IMR-90 (cell line): Measurements from ENCODE around the gene UBA3. TPM values are rescaled to one million over a fixed set of nuclear protein-coding genes. Genes with fewer than 3 reads are reported as not detected.

Source experiments
- ATAC-seq: fragments of 200-7000 bp; cut with Tn5 transposase; 2 replicates; pipeline ENCODE4 v1.9.1; 2020; ENCODE audit warnings: low read depth, mild to moderate bottlenecking, moderate library complexity
- BruUV-seq: library from RNA; stranded (reverse); fragments of 400-500 nt; replicated peaks from 2 replicates; lab custom pipeline; 2021; lab: Mats Ljungman, UMichigan
- CTCF ChIA-PET: fragments of 300-600 bp; formaldehyde crosslinking; extraction: SDS; loops from one replicate; lab custom pipeline; 2021; ENCODE audit warnings: antibody characterized with exemption; lab: Yijun Ruan, JAX
- POLR2A ChIA-PET: fragments of 300-600 bp; sonication (Branson Sonifier 250); formaldehyde crosslinking; loops from one replicate; lab custom pipeline; 2022; ENCODE audit warnings: antibody characterized with exemption; ENCODE audit not compliant: unreplicated experiment; lab: Charles Lee
- DNase-seq: peaks from one replicate; pipeline ENCODE4 v3.0.0; 2013
- H2AFZ ChIP-seq: replicated peaks from 2 replicates; pipeline ENCODE3; 2013; ENCODE audit warnings: low read length, mild to moderate bottlenecking; ENCODE audit not compliant: poor library complexity
- H2AK5ac ChIP-seq: 2 replicates; pipeline ENCODE4 v1.6.1; 2013; ENCODE audit warnings: low read depth, low read length, inconsistent platforms
- H2AK9ac ChIP-seq: replicated peaks from 2 replicates; pipeline ENCODE3; 2013; ENCODE audit warnings: mild to moderate bottlenecking, low read depth, low read length, moderate library complexity; ENCODE audit not compliant: poor library complexity
- H2BK120ac ChIP-seq: 2 replicates; pipeline ENCODE4 v1.6.1; 2013; ENCODE audit warnings: low read depth, low read length, inconsistent platforms
- H2BK15ac ChIP-seq: 3 replicates; pipeline ENCODE4 v1.6.1; 2013; ENCODE audit warnings: low read depth, low read length, inconsistent platforms
- H2BK20ac ChIP-seq: 2 replicates; pipeline ENCODE4 v1.6.1; 2013; ENCODE audit warnings: low read depth, mild to moderate bottlenecking, inconsistent platforms, low read length, moderate library complexity
- H2BK5ac ChIP-seq: 2 replicates; pipeline ENCODE4 v1.6.1; 2013; ENCODE audit warnings: mild to moderate bottlenecking, low read depth, low read length, inconsistent platforms; ENCODE audit not compliant: poor library complexity, severe bottlenecking
- H3K14ac ChIP-seq: replicated peaks from 2 replicates; pipeline ENCODE4 v1.6.1; 2013; ENCODE audit warnings: low read depth, low read length, inconsistent platforms
- H3K18ac ChIP-seq: 2 replicates; pipeline ENCODE4 v1.6.1; 2013; ENCODE audit warnings: low read depth, low read length, control low read depth
- H3K23ac ChIP-seq: 2 replicates; pipeline ENCODE4 v1.6.1; 2013; ENCODE audit warnings: low read depth, low read length, inconsistent platforms
- H3K27ac ChIP-seq: 2 replicates; pipeline ENCODE4 v1.5.1; 2013; ENCODE audit warnings: mild to moderate bottlenecking, control low read depth, low read length; ENCODE audit not compliant: insufficient read depth
- H3K27me3 ChIP-seq: 2 replicates; pipeline ENCODE4 v1.6.1; 2013; ENCODE audit warnings: low read length; ENCODE audit not compliant: control insufficient read depth, insufficient read depth
- H3K36me3 ChIP-seq: 2 replicates; pipeline ENCODE4 v1.6.1; 2013; ENCODE audit warnings: low read length, mixed read lengths; ENCODE audit not compliant: control insufficient read depth, insufficient read depth
- H3K4ac ChIP-seq: 2 replicates; pipeline ENCODE4 v1.6.1; 2013; ENCODE audit warnings: low read depth, low read length, inconsistent platforms
- H3K4me1 ChIP-seq: 2 replicates; pipeline ENCODE4 v1.6.1; 2013; ENCODE audit warnings: low read length, mixed read lengths; ENCODE audit not compliant: control insufficient read depth, insufficient read depth
- H3K4me2 ChIP-seq: 2 replicates; pipeline ENCODE4 v1.6.1; 2013; ENCODE audit warnings: low read depth, mild to moderate bottlenecking, control low read depth, low read length, moderate library complexity
- H3K4me3 ChIP-seq: 2 replicates; pipeline ENCODE4 v1.5.1; 2013; ENCODE audit warnings: low read depth, mild to moderate bottlenecking, control low read depth, low read length, moderate library complexity; ENCODE audit not compliant: insufficient read depth
- H3K56ac ChIP-seq: 2 replicates; pipeline ENCODE4 v1.6.1; 2013; ENCODE audit warnings: low read length, inconsistent platforms; ENCODE audit not compliant: insufficient read depth; ENCODE audit errors: extremely low read depth
- H3K79me1 ChIP-seq, 2 experiments: 2 replicates each; pipeline ENCODE4 v1.6.1; 2013; ENCODE audit warnings: low read length in 2 of 2, inconsistent platforms in 1 of 2, low read depth in 1 of 2
- H3K9ac ChIP-seq: 2 replicates; pipeline ENCODE4 v1.6.1; 2013; ENCODE audit warnings: low read depth, low read length, control low read depth
- H3K9me1 ChIP-seq: 2 replicates; pipeline ENCODE4 v1.6.1; 2013; ENCODE audit warnings: low read length, inconsistent platforms; ENCODE audit not compliant: insufficient read depth
- H3K9me3 ChIP-seq: 2 replicates; pipeline ENCODE4 v1.6.1; 2013; ENCODE audit warnings: low read length; ENCODE audit not compliant: control insufficient read depth, insufficient read depth
- H4K20me1 ChIP-seq: 2 replicates; pipeline ENCODE4 v1.6.1; 2013; ENCODE audit warnings: low read length, inconsistent platforms; ENCODE audit not compliant: insufficient read depth
- H4K5ac ChIP-seq: 2 replicates; pipeline ENCODE4 v1.6.1; 2013; ENCODE audit warnings: mild to moderate bottlenecking, low read depth, low read length, control low read depth
- H4K8ac ChIP-seq, 2 experiments: 2 replicates each; pipeline ENCODE4 v1.6.1; 2013; ENCODE audit warnings: low read depth in 2 of 2, low read length in 2 of 2, control low read depth in 1 of 2, inconsistent platforms in 1 of 2
- H4K91ac ChIP-seq: 2 replicates; pipeline ENCODE4 v1.6.1; 2013; ENCODE audit warnings: low read depth, low read length, inconsistent platforms; ENCODE audit not compliant: insufficient read depth
- BHLHE40 ChIP-seq: fragments of 150-350 bp; IDR thresholded peaks from 2 replicates; pipeline ENCODE4 v1.6.1; 2016; ENCODE audit warnings: mild to moderate bottlenecking, low read depth, low read length
- CEBPB ChIP-seq: IDR thresholded peaks from 2 replicates; pipeline ENCODE4 v1.6.1; 2012; ENCODE audit warnings: low read depth, low read length, improper control_type of control experiment
- CHD1 ChIP-seq: IDR thresholded peaks from 2 replicates; pipeline ENCODE4 v1.6.1; 2012; ENCODE audit warnings: low read depth, low read length, improper control_type of control experiment
- ELK1 ChIP-seq: fragments of 150-350 bp; IDR thresholded peaks from 2 replicates; pipeline ENCODE4 v1.6.1; 2016; ENCODE audit warnings: low read depth, mild to moderate bottlenecking, low read length, moderate library complexity, borderline replicate concordance
- FOS ChIP-seq: fragments of 150-350 bp; IDR thresholded peaks from 2 replicates; pipeline ENCODE4 v1.6.1; 2016; ENCODE audit warnings: low read depth, low read length
- MAFK ChIP-seq: IDR thresholded peaks from 2 replicates; pipeline ENCODE4 v1.6.1; 2012; ENCODE audit warnings: low read depth, low read length, improper control_type of control experiment
- MAZ ChIP-seq: IDR thresholded peaks from 2 replicates; pipeline ENCODE4 v1.6.1; 2012; ENCODE audit warnings: low read depth, mild to moderate bottlenecking, low read length, improper control_type of control experiment, moderate library complexity, borderline replicate concordance
- MXI1 ChIP-seq: IDR thresholded peaks from 2 replicates; pipeline ENCODE4 v1.6.1; 2012; ENCODE audit warnings: low read depth, mild to moderate bottlenecking, low read length, moderate library complexity, borderline replicate concordance
- NFE2L2 ChIP-seq: fragments of 150-350 bp; IDR thresholded peaks from 2 replicates; pipeline ENCODE4 v1.6.1; 2016; ENCODE audit warnings: low read depth, mild to moderate bottlenecking, low read length
- POLR2A ChIP-seq: IDR thresholded peaks from 2 replicates; pipeline ENCODE4 v1.6.1; 2012; ENCODE audit warnings: mild to moderate bottlenecking, low read depth, low read length
- RAD21 ChIP-seq: IDR thresholded peaks from 2 replicates; pipeline ENCODE4 v1.6.1; 2012; ENCODE audit warnings: low read length, improper control_type of control experiment
- RCOR1 ChIP-seq: IDR thresholded peaks from 2 replicates; pipeline ENCODE4 v1.6.1; 2012; ENCODE audit warnings: mild to moderate bottlenecking, low read length, improper control_type of control experiment; ENCODE audit not compliant: insufficient replicate concordance
- RFX5 ChIP-seq: IDR thresholded peaks from 2 replicates; pipeline ENCODE4 v1.8.0; 2012; ENCODE audit warnings: low read depth, mild to moderate bottlenecking, low read length, moderate library complexity
- SMC3 ChIP-seq: fragments of 150-350 bp; IDR thresholded peaks from 2 replicates; pipeline ENCODE4 v1.6.1; 2016; ENCODE audit warnings: low read depth, mild to moderate bottlenecking, antibody characterized with exemption, low read length, moderate library complexity
- WGBS, 2 experiments: methylation state at CpG; one replicate each; pipeline versions ENCODE4 v1.1.5 to v1.1.7; 2013; ENCODE audit warnings: missing lambda C conversion rate in 2 of 2; ENCODE audit not compliant: insufficient read length in 1 of 2; ENCODE audit errors: extremely low coverage in 2 of 2; 5-methylcytosine and 5-hydroxymethylcytosine counted together
- dilution Hi-C: fragments of 300-500 bp; cut with HindIII; formaldehyde crosslinking; loops from one replicate; pipeline ENCODE4 v1.14.3; 2018; ENCODE audit warnings: low sequenced_read_pairs; ENCODE audit not compliant: unreplicated experiment
- in situ Hi-C: fragments of 300-500 bp; cut with MboI; formaldehyde crosslinking; loops from 3 replicates; pipeline ENCODE4 v1.14.3; 2019; ENCODE audit warnings: low sequenced_read_pairs, inconsistent platforms, mixed read lengths
- intact Hi-C: fragments of 100-400 bp; cut with micrococcal nuclease; formaldehyde crosslinking; loops from 2 replicates; pipeline ENCODE4 v1.10.0; 2022
- polyA plus RNA-seq, 3 experiments: library from polyadenylated mRNA; depleted of rRNA; stranded (reverse); fragments of >200 nt; gene quantifications; 2 replicates each; pipeline ENCODE4 v1.2.3, GENCODE V29; 2012; ENCODE audit warnings: low replicate concordance in 1 of 3
- total RNA-seq: library from RNA; depleted of rRNA; stranded (reverse); fragments of >200 nt; gene quantifications from 2 replicates; pipeline ENCODE4 v1.2.3, GENCODE V29; 2012
- TF ChIP-seq, protein P1 (sequence below): fragments of 150-350 bp; IDR thresholded peaks from 2 replicates; pipeline ENCODE4 v1.6.1; 2017; ENCODE audit warnings: mild to moderate bottlenecking, antibody characterized with exemption, low read length, low read depth

UBA3 gene
- total and polyA plus RNA-seq, 2 of the 4 experiments (the other 2 are of a cell fraction) = 51.8 to 64.3 TPM

GRCh38 chr3:69013253-69014021 lies 66.7 kb downstream of the UBA3 start, which contains the start of gene EOGT:
EOGT (minus strand) TSS chr3:69013684; CDS start chr3:69009846, 3,838 bp downstream.
- peak within 1 kb of the TSS; percentile 98 for H2AFZ ChIP-seq
- 0% methylated on average over 31 of the region's 96 CpGs; no CpG with 5 or more reads in 1 of the 2 experiments for WGBS, 2 experiments
- H3K23ac ChIP-seq = peak within 1 kb of the TSS; percentile 98
- in situ Hi-C loops (no loop called here), dilution Hi-C loops (no loop called here), intact Hi-C loops (no loop called here)
- H3K9me3 ChIP-seq = no peaks in the 10 kb centered on the region
- peak within 1 kb of the TSS; percentile 93 for H3K27ac ChIP-seq
- CTCF ChIA-PET = interaction anchor here (1.0 kb wide), 1 partner anchor 12 kb away, joined by 3 read pairs; no protein-coding TSS in a partner anchor
- H3K9ac ChIP-seq = peak within 1 kb of the TSS; percentile 85
- H2AK5ac ChIP-seq = peak within 1 kb of the TSS; percentile 73
- peak within 1 kb of the TSS; percentile 66 for H3K4me3 ChIP-seq
- peaks cover 7% of the 10 kb centered on the region for H3K9me1 ChIP-seq
- H2BK5ac ChIP-seq = peak within 1 kb of the TSS; percentile 92
- H3K36me3 ChIP-seq = peaks cover 8% of the 10 kb centered on the region
- H4K91ac ChIP-seq = peak within 1 kb of the TSS; percentile 90
- peak within 1 kb of the TSS; percentile 80 for H3K4me2 ChIP-seq
- DNase-seq = peak; percentile 82
- peak within 1 kb of the TSS; percentile 98 for H3K14ac ChIP-seq
- no peaks in the 10 kb centered on the region for H3K27me3 ChIP-seq
- ATAC-seq = peak; percentile 76
- H3K18ac ChIP-seq = peak within 1 kb of the TSS; percentile 69
- peak within 1 kb of the TSS; percentile 20 for H4K5ac ChIP-seq
- peaks cover 9 to 50% of the 10 kb centered on the region in 2 experiments for H3K79me1 ChIP-seq
- H2BK15ac ChIP-seq = peak within 1 kb of the TSS; percentile 34; the same call in 2 of the 3 replicates
- H3K4ac ChIP-seq = peak within 1 kb of the TSS; percentile 91
- no TSS peak for BruUV-seq
- peak within 1 kb of the TSS; percentile 82 for H2BK120ac ChIP-seq
- peak within 1 kb of the TSS; percentile 88 to 90 for H4K8ac ChIP-seq
- H4K20me1 ChIP-seq = no peaks in the 10 kb centered on the region
- peak within 1 kb of the TSS; percentile 91 for H2AK9ac ChIP-seq
- peak within 1 kb of the TSS; percentile 90 for H3K56ac ChIP-seq
- peak within 1 kb of the TSS; percentile 53 for H2BK20ac ChIP-seq
- peaks cover 10% of the 10 kb centered on the region for H3K4me1 ChIP-seq
- POLR2A ChIA-PET = no interaction called here
- TF ChIP-seq, protein P1, sequence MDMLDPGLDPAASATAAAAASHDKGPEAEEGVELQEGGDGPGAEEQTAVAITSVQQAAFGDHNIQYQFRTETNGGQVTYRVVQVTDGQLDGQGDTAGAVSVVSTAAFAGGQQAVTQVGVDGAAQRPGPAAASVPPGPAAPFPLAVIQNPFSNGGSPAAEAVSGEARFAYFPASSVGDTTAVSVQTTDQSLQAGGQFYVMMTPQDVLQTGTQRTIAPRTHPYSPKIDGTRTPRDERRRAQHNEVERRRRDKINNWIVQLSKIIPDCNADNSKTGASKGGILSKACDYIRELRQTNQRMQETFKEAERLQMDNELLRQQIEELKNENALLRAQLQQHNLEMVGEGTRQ = peak; percentile 75
- no peak; the same call in 1 of the 2 replicates for TF ChIP-seq NFE2L2
- no peak for TF ChIP-seq CEBPB
- no peak for TF ChIP-seq RFX5
- no peak for TF ChIP-seq MAFK
- peak; percentile 55; the same call in 1 of the 2 replicates for TF ChIP-seq MAZ
- no peak for TF ChIP-seq RCOR1
- no peak for TF ChIP-seq CHD1
- peak; percentile 98 for TF ChIP-seq BHLHE40
- TF ChIP-seq RAD21 = no peak
- peak; percentile 90 for TF ChIP-seq POLR2A
- peak; percentile 85; the same call in 1 of the 2 replicates for TF ChIP-seq MXI1
- TF ChIP-seq FOS = no peak
- TF ChIP-seq ELK1 = no peak
- no peak for TF ChIP-seq SMC3
